ENCODE data around the gene NFE2L1. TPM values are rescaled to one million over a fixed set of nuclear protein-coding genes. Genes with fewer than 3 reads are reported as not detected.
"Not testable (repeated sequence)": the region's sequence is repeated elsewhere in the genome, so short reads cannot be mapped to it uniquely, and the experiment has no call there.

NFE2L1 gene
- total RNA-seq (2021) (85.5 and 91.7 TPM in 2 replicates), Bru-seq, nascent RNA (percentile 77 among the genes with signal in this experiment), BruChase-seq, experiment 1, labeled RNA remaining after a 2-hour chase (percentile 89 among the genes with signal in this experiment), BruChase-seq, experiment 2, labeled RNA remaining after a 6-hour chase (percentile 96 among the genes with signal in this experiment)
- long read RNA-seq, full-length matches to known transcripts = 3 of 39 reads
- long read RNA-seq, partial matches to known transcripts = 0 of 39 reads
- long read RNA-seq, other reads (novel, unspliced or antisense) = 36 of 39 reads

- ChIA-PET POLR2A (ENCODE audit: unreplicated experiment) (interaction anchor here (0.6 kb wide), 2 partner anchors 30 to 90 kb away, joined by 4 to 7 read pairs; partner anchors contain the start of gene PRR15L), CTCF (interaction anchor here (0.6 kb wide), 1 partner anchor 66 kb away, joined by 9 read pairs; no protein-coding TSS in a partner anchor)
- Histone ChIP-seq H3K9me2 (ENCODE audit: insufficient read depth) (no peaks in the 10 kb centered on the region; the same call in 1 of the 2 replicates), H3K27ac (peak within 1 kb of the TSS; percentile 82), H3K4me2 (peak within 1 kb of the TSS; percentile 87), H3K4me3 (peak within 1 kb of the TSS; percentile 70), H3K4me1 (replicated peaks; ENCODE audit: insufficient read depth) (peaks cover 48% of the 10 kb centered on the region), H3F3A (ENCODE audit: insufficient read depth, low read depth) (peaks cover 17% of the 10 kb centered on the region), H2AFZ (peak within 1 kb of the TSS; percentile 78), H3K9me3 (ENCODE audit: insufficient read depth, low read depth) (no peaks in the 10 kb centered on the region), H3K36me3 (ENCODE audit: low read depth) (peaks cover 10% of the 10 kb centered on the region; the same call in 1 of the 2 replicates), H3K27me3 (ENCODE audit: insufficient read depth, low read depth) (no peaks in the 10 kb centered on the region), H3K79me2 (ENCODE audit: low read depth) (peaks cover 55% of the 10 kb centered on the region), H4K20me1 (ENCODE audit: insufficient read depth) (no peaks in the 10 kb centered on the region)
- intact Hi-C loops (cut with micrococcal nuclease; ENCODE audit: unreplicated experiment) = loop anchor here (1.0 to 5.0 kb wide), 2 partner anchors 22 to 54 kb away; partner anchors contain the start of gene CBX1
- TF ChIP-seq CTCF (conservative IDR thresholded peaks at IDR 0.05) (no peak), EZH2 (IDR thresholded peaks at IDR 0.05; ENCODE audit: low read depth) (no peak)
- DNase-seq = peak; percentile 96 to 99
- BruUV-seq (replicated peaks) = TSS peak; percentile 83
These were observed at the start of gene NFE2L1 for GRCh38 chr17:48047741-48048383. NFE2L1 (plus strand) TSS chr17:48048359; CDS start chr17:48051119, 2,760 bp downstream.

GRCh38 chr17:47999582-47999981 is 48.6 kb upstream of the NFE2L1 start:
- TF ChIP-seq EZH2 (IDR thresholded peaks at IDR 0.05; ENCODE audit: low read depth) = no peak
- TF ChIP-seq CTCF (conservative IDR thresholded peaks at IDR 0.05) = no peak
- BruUV-seq (replicated peaks) = no TSS peak
- CTCF ChIA-PET = interaction anchor here (0.6 kb wide), 1 partner anchor 43 kb away, joined by 3 read pairs; no protein-coding TSS in a partner anchor
- no peak overlapping the region for H3K4me2 ChIP-seq
- no peaks in the 10 kb centered on the region for H4K20me1 ChIP-seq (ENCODE audit: insufficient read depth)
- POLR2A ChIA-PET (ENCODE audit: unreplicated experiment) = no interaction called here
- no peak overlapping the region for H3K27ac ChIP-seq
- no peaks in the 10 kb centered on the region for H3K9me3 ChIP-seq (ENCODE audit: insufficient read depth, low read depth)
- peaks cover 24% of the 10 kb centered on the region for H3K4me1 ChIP-seq (replicated peaks; ENCODE audit: insufficient read depth)
- H3K36me3 ChIP-seq (ENCODE audit: low read depth) = no peaks in the 10 kb centered on the region
- DNase-seq = no peak
- H3K9me2 ChIP-seq (ENCODE audit: insufficient read depth) = no peaks in the 10 kb centered on the region
- peaks cover 17% of the 10 kb centered on the region; the same call in 1 of the 2 replicates for H3F3A ChIP-seq (ENCODE audit: insufficient read depth, low read depth)
- intact Hi-C loops (cut with micrococcal nuclease; ENCODE audit: unreplicated experiment) = no loop called here
- H3K4me3 ChIP-seq = no peak overlapping the region
- no peaks in the 10 kb centered on the region for H3K79me2 ChIP-seq (ENCODE audit: low read depth)
- no peaks in the 10 kb centered on the region for H3K27me3 ChIP-seq (ENCODE audit: insufficient read depth, low read depth)
- no peak overlapping the region for H2AFZ ChIP-seq

- TF ChIP-seq EZH2 (IDR thresholded peaks at IDR 0.05; ENCODE audit: low read depth) (no peak), CTCF (conservative IDR thresholded peaks at IDR 0.05) (no peak)
- Histone ChIP-seq H2AFZ (no peak overlapping the region), H3K27me3 (ENCODE audit: insufficient read depth, low read depth) (no peaks in the 10 kb centered on the region), H4K20me1 (ENCODE audit: insufficient read depth) (no peaks in the 10 kb centered on the region), H3K9me2 (ENCODE audit: insufficient read depth) (no peaks in the 10 kb centered on the region), H3K27ac (no peak overlapping the region), H3F3A (ENCODE audit: insufficient read depth, low read depth) (peaks cover 17% of the 10 kb centered on the region; the same call in 1 of the 2 replicates), H3K36me3 (ENCODE audit: low read depth) (no peaks in the 10 kb centered on the region), H3K9me3 (ENCODE audit: insufficient read depth, low read depth) (no peaks in the 10 kb centered on the region), H3K79me2 (ENCODE audit: low read depth) (no peaks in the 10 kb centered on the region), H3K4me2 (no peak overlapping the region), H3K4me1 (replicated peaks; ENCODE audit: insufficient read depth) (peaks cover 34% of the 10 kb centered on the region), H3K4me3 (no peak overlapping the region)
- POLR2A ChIA-PET (ENCODE audit: unreplicated experiment) = no interaction called here
- DNase-seq = no peak
- BruUV-seq (replicated peaks) = no TSS peak
- CTCF ChIA-PET = no interaction called here
- intact Hi-C loops (cut with micrococcal nuclease; ENCODE audit: unreplicated experiment) = no loop called here
These were observed 47.0 kb upstream of the NFE2L1 start for GRCh38 chr17:48001197-48001596.

GRCh38 chr17:48001657-48002056 is 46.5 kb upstream of the NFE2L1 start:
- Histone ChIP-seq H3K27ac (peak overlapping the region; percentile 90), H3K4me1 (replicated peaks; ENCODE audit: insufficient read depth) (peaks cover 34% of the 10 kb centered on the region), H3F3A (ENCODE audit: insufficient read depth, low read depth) (peaks cover 17% of the 10 kb centered on the region; the same call in 1 of the 2 replicates)
- intact Hi-C loops (cut with micrococcal nuclease; ENCODE audit: unreplicated experiment); DNase-seq; H3K4me2 ChIP-seq; H2AFZ ChIP-seq; H3K4me3 ChIP-seq; H4K20me1 ChIP-seq (ENCODE audit: insufficient read depth); H3K36me3 ChIP-seq (ENCODE audit: low read depth); BruUV-seq (replicated peaks); POLR2A ChIA-PET (ENCODE audit: unreplicated experiment); H3K79me2 ChIP-seq (ENCODE audit: low read depth); H3K9me2 ChIP-seq (ENCODE audit: insufficient read depth); H3K27me3 ChIP-seq (ENCODE audit: insufficient read depth, low read depth); H3K9me3 ChIP-seq (ENCODE audit: insufficient read depth, low read depth): not testable (repeated sequence)
- CTCF ChIA-PET = interaction anchor here (0.6 kb wide), 1 partner anchor 877 kb away, joined by 3 read pairs; no protein-coding TSS in a partner anchor

All from PC-9 (cell line).